IMR-90 (cell line): ENCODE measurements around the gene PEX6. TPM values are rescaled to one million over a fixed set of nuclear protein-coding genes. Genes with fewer than 3 reads are reported as not detected.

Experiments
- ATAC-seq: fragments of 200-7000 bp; cut with Tn5 transposase; 2 replicates; pipeline ENCODE4 v1.9.1; 2020; ENCODE audit warnings: low read depth, mild to moderate bottlenecking, moderate library complexity
- BruUV-seq: library from RNA; stranded (reverse); fragments of 400-500 nt; replicated peaks from 2 replicates; lab custom pipeline; 2021; lab: Mats Ljungman, UMichigan
- CTCF ChIA-PET: fragments of 300-600 bp; formaldehyde crosslinking; extraction: SDS; loops from one replicate; lab custom pipeline; 2021; ENCODE audit warnings: antibody characterized with exemption; lab: Yijun Ruan, JAX
- POLR2A ChIA-PET: fragments of 300-600 bp; sonication (Branson Sonifier 250); formaldehyde crosslinking; loops from one replicate; lab custom pipeline; 2022; ENCODE audit warnings: antibody characterized with exemption; ENCODE audit not compliant: unreplicated experiment; lab: Charles Lee
- DNase-seq: peaks from one replicate; pipeline ENCODE4 v3.0.0; 2013
- H2AFZ ChIP-seq: replicated peaks from 2 replicates; pipeline ENCODE3; 2013; ENCODE audit warnings: low read length, mild to moderate bottlenecking; ENCODE audit not compliant: poor library complexity
- H2AK5ac ChIP-seq: 2 replicates; pipeline ENCODE4 v1.6.1; 2013; ENCODE audit warnings: low read depth, low read length, inconsistent platforms
- H2AK9ac ChIP-seq: replicated peaks from 2 replicates; pipeline ENCODE3; 2013; ENCODE audit warnings: mild to moderate bottlenecking, low read depth, low read length, moderate library complexity; ENCODE audit not compliant: poor library complexity
- H2BK120ac ChIP-seq: 2 replicates; pipeline ENCODE4 v1.6.1; 2013; ENCODE audit warnings: low read depth, low read length, inconsistent platforms
- H2BK15ac ChIP-seq: 3 replicates; pipeline ENCODE4 v1.6.1; 2013; ENCODE audit warnings: low read depth, low read length, inconsistent platforms
- H2BK20ac ChIP-seq: 2 replicates; pipeline ENCODE4 v1.6.1; 2013; ENCODE audit warnings: low read depth, mild to moderate bottlenecking, inconsistent platforms, low read length, moderate library complexity
- H2BK5ac ChIP-seq: 2 replicates; pipeline ENCODE4 v1.6.1; 2013; ENCODE audit warnings: mild to moderate bottlenecking, low read depth, low read length, inconsistent platforms; ENCODE audit not compliant: poor library complexity, severe bottlenecking
- H3K14ac ChIP-seq: replicated peaks from 2 replicates; pipeline ENCODE4 v1.6.1; 2013; ENCODE audit warnings: low read depth, low read length, inconsistent platforms
- H3K18ac ChIP-seq: 2 replicates; pipeline ENCODE4 v1.6.1; 2013; ENCODE audit warnings: low read depth, low read length, control low read depth
- H3K23ac ChIP-seq: 2 replicates; pipeline ENCODE4 v1.6.1; 2013; ENCODE audit warnings: low read depth, low read length, inconsistent platforms
- H3K27ac ChIP-seq: 2 replicates; pipeline ENCODE4 v1.5.1; 2013; ENCODE audit warnings: mild to moderate bottlenecking, control low read depth, low read length; ENCODE audit not compliant: insufficient read depth
- H3K27me3 ChIP-seq: 2 replicates; pipeline ENCODE4 v1.6.1; 2013; ENCODE audit warnings: low read length; ENCODE audit not compliant: control insufficient read depth, insufficient read depth
- H3K36me3 ChIP-seq: 2 replicates; pipeline ENCODE4 v1.6.1; 2013; ENCODE audit warnings: low read length, mixed read lengths; ENCODE audit not compliant: control insufficient read depth, insufficient read depth
- H3K4ac ChIP-seq: 2 replicates; pipeline ENCODE4 v1.6.1; 2013; ENCODE audit warnings: low read depth, low read length, inconsistent platforms
- H3K4me1 ChIP-seq: 2 replicates; pipeline ENCODE4 v1.6.1; 2013; ENCODE audit warnings: low read length, mixed read lengths; ENCODE audit not compliant: control insufficient read depth, insufficient read depth
- H3K4me2 ChIP-seq: 2 replicates; pipeline ENCODE4 v1.6.1; 2013; ENCODE audit warnings: low read depth, mild to moderate bottlenecking, control low read depth, low read length, moderate library complexity
- H3K4me3 ChIP-seq: 2 replicates; pipeline ENCODE4 v1.5.1; 2013; ENCODE audit warnings: low read depth, mild to moderate bottlenecking, control low read depth, low read length, moderate library complexity; ENCODE audit not compliant: insufficient read depth
- H3K56ac ChIP-seq: 2 replicates; pipeline ENCODE4 v1.6.1; 2013; ENCODE audit warnings: low read length, inconsistent platforms; ENCODE audit not compliant: insufficient read depth; ENCODE audit errors: extremely low read depth
- H3K79me1 ChIP-seq, 2 experiments: 2 replicates each; pipeline ENCODE4 v1.6.1; 2013; ENCODE audit warnings: low read length in 2 of 2, inconsistent platforms in 1 of 2, low read depth in 1 of 2
- H3K9ac ChIP-seq: 2 replicates; pipeline ENCODE4 v1.6.1; 2013; ENCODE audit warnings: low read depth, low read length, control low read depth
- H3K9me1 ChIP-seq: 2 replicates; pipeline ENCODE4 v1.6.1; 2013; ENCODE audit warnings: low read length, inconsistent platforms; ENCODE audit not compliant: insufficient read depth
- H3K9me3 ChIP-seq: 2 replicates; pipeline ENCODE4 v1.6.1; 2013; ENCODE audit warnings: low read length; ENCODE audit not compliant: control insufficient read depth, insufficient read depth
- H4K20me1 ChIP-seq: 2 replicates; pipeline ENCODE4 v1.6.1; 2013; ENCODE audit warnings: low read length, inconsistent platforms; ENCODE audit not compliant: insufficient read depth
- H4K5ac ChIP-seq: 2 replicates; pipeline ENCODE4 v1.6.1; 2013; ENCODE audit warnings: mild to moderate bottlenecking, low read depth, low read length, control low read depth
- H4K8ac ChIP-seq, 2 experiments: 2 replicates each; pipeline ENCODE4 v1.6.1; 2013; ENCODE audit warnings: low read depth in 2 of 2, low read length in 2 of 2, control low read depth in 1 of 2, inconsistent platforms in 1 of 2
- H4K91ac ChIP-seq: 2 replicates; pipeline ENCODE4 v1.6.1; 2013; ENCODE audit warnings: low read depth, low read length, inconsistent platforms; ENCODE audit not compliant: insufficient read depth
- BHLHE40 ChIP-seq: fragments of 150-350 bp; IDR thresholded peaks from 2 replicates; pipeline ENCODE4 v1.6.1; 2016; ENCODE audit warnings: mild to moderate bottlenecking, low read depth, low read length
- CEBPB ChIP-seq: IDR thresholded peaks from 2 replicates; pipeline ENCODE4 v1.6.1; 2012; ENCODE audit warnings: low read depth, low read length, improper control_type of control experiment
- CHD1 ChIP-seq: IDR thresholded peaks from 2 replicates; pipeline ENCODE4 v1.6.1; 2012; ENCODE audit warnings: low read depth, low read length, improper control_type of control experiment
- CTCF ChIP-seq: conservative IDR thresholded peaks from 2 replicates; pipeline ENCODE4 v1.5.1; 2012; ENCODE audit warnings: mild to moderate bottlenecking, low read depth, low read length, improper control_type of control experiment
- ELK1 ChIP-seq: fragments of 150-350 bp; IDR thresholded peaks from 2 replicates; pipeline ENCODE4 v1.6.1; 2016; ENCODE audit warnings: low read depth, mild to moderate bottlenecking, low read length, moderate library complexity, borderline replicate concordance
- FOS ChIP-seq: fragments of 150-350 bp; IDR thresholded peaks from 2 replicates; pipeline ENCODE4 v1.6.1; 2016; ENCODE audit warnings: low read depth, low read length
- MAFK ChIP-seq: IDR thresholded peaks from 2 replicates; pipeline ENCODE4 v1.6.1; 2012; ENCODE audit warnings: low read depth, low read length, improper control_type of control experiment
- MXI1 ChIP-seq: IDR thresholded peaks from 2 replicates; pipeline ENCODE4 v1.6.1; 2012; ENCODE audit warnings: low read depth, mild to moderate bottlenecking, low read length, moderate library complexity, borderline replicate concordance
- POLR2A ChIP-seq: IDR thresholded peaks from 2 replicates; pipeline ENCODE4 v1.6.1; 2012; ENCODE audit warnings: mild to moderate bottlenecking, low read depth, low read length
- RAD21 ChIP-seq: IDR thresholded peaks from 2 replicates; pipeline ENCODE4 v1.6.1; 2012; ENCODE audit warnings: low read length, improper control_type of control experiment
- RCOR1 ChIP-seq: IDR thresholded peaks from 2 replicates; pipeline ENCODE4 v1.6.1; 2012; ENCODE audit warnings: mild to moderate bottlenecking, low read length, improper control_type of control experiment; ENCODE audit not compliant: insufficient replicate concordance
- RFX5 ChIP-seq: IDR thresholded peaks from 2 replicates; pipeline ENCODE4 v1.8.0; 2012; ENCODE audit warnings: low read depth, mild to moderate bottlenecking, low read length, moderate library complexity
- SMC3 ChIP-seq: fragments of 150-350 bp; IDR thresholded peaks from 2 replicates; pipeline ENCODE4 v1.6.1; 2016; ENCODE audit warnings: low read depth, mild to moderate bottlenecking, antibody characterized with exemption, low read length, moderate library complexity
- USF2 ChIP-seq: fragments of 150-350 bp; IDR thresholded peaks from 2 replicates; pipeline ENCODE4 v1.6.1; 2017; ENCODE audit warnings: mild to moderate bottlenecking, antibody characterized with exemption, low read length, low read depth
- WGBS, 2 experiments: methylation state at CpG; one replicate each; pipeline versions ENCODE4 v1.1.5 to v1.1.7; 2013; ENCODE audit warnings: missing lambda C conversion rate in 2 of 2; ENCODE audit not compliant: insufficient read length in 1 of 2; ENCODE audit errors: extremely low coverage in 2 of 2; 5-methylcytosine and 5-hydroxymethylcytosine counted together
- dilution Hi-C: fragments of 300-500 bp; cut with HindIII; formaldehyde crosslinking; loops from one replicate; pipeline ENCODE4 v1.14.3; 2018; ENCODE audit warnings: low sequenced_read_pairs; ENCODE audit not compliant: unreplicated experiment
- in situ Hi-C: fragments of 300-500 bp; cut with MboI; formaldehyde crosslinking; loops from 3 replicates; pipeline ENCODE4 v1.14.3; 2019; ENCODE audit warnings: low sequenced_read_pairs, inconsistent platforms, mixed read lengths
- intact Hi-C: fragments of 100-400 bp; cut with micrococcal nuclease; formaldehyde crosslinking; loops from 2 replicates; pipeline ENCODE4 v1.10.0; 2022
- polyA plus RNA-seq, 3 experiments: library from polyadenylated mRNA; depleted of rRNA; stranded (reverse); fragments of >200 nt; gene quantifications; 2 replicates each; pipeline ENCODE4 v1.2.3, GENCODE V29; 2012; ENCODE audit warnings: low replicate concordance in 1 of 3
- total RNA-seq: library from RNA; depleted of rRNA; stranded (reverse); fragments of >200 nt; gene quantifications from 2 replicates; pipeline ENCODE4 v1.2.3, GENCODE V29; 2012

The PEX6 gene
- total and polyA plus RNA-seq, 2 of the 4 experiments (the other 2 are of a cell fraction): 10.4 to 10.6 TPM

GRCh38 chr6:42933205-42933604, 45.8 kb downstream of the PEX6 start:
- WGBS, 2 experiments: 0% methylated on average over 1 of the region's 3 CpGs; no CpG with 5 or more reads in 1 of the 2 experiments
- no peak overlapping the region for H2BK15ac ChIP-seq
- in situ Hi-C loops: loop anchor here (5.0 kb wide), 1 partner anchor 44 kb away; the partner anchor contains the start of gene PEX6
- H2AK5ac ChIP-seq: no peak overlapping the region
- 0 out of 2 replicates have a peak, but pooled peaks cover 4% of the 10 kb centered on the region for H3K9me1 ChIP-seq
- ChIA-PET CTCF (no interaction called here), POLR2A (no interaction called here)
- H3K9ac ChIP-seq: no peak overlapping the region
- no TSS peak for BruUV-seq
- dilution Hi-C loops: no loop called here
- H2BK120ac ChIP-seq: no peak overlapping the region
- H4K20me1 ChIP-seq: peaks cover 3% of the 10 kb centered on the region; the same call in 1 of the 2 replicates
- ATAC-seq (no peak), DNase-seq (no peak)
- H3K23ac ChIP-seq: no peak overlapping the region
- H3K18ac ChIP-seq: no peak overlapping the region
- H4K91ac ChIP-seq: no peak overlapping the region
- H3K56ac ChIP-seq: no peak overlapping the region
- no peaks in the 10 kb centered on the region for H3K27me3 ChIP-seq
- no peak for TF ChIP-seq SMC3
- TF ChIP-seq USF2: no peak
- no peak for TF ChIP-seq CHD1
- no peak for TF ChIP-seq RAD21
- no peak for TF ChIP-seq ELK1
- TF ChIP-seq RFX5: no peak
- TF ChIP-seq FOS: no peak
- no peak for TF ChIP-seq MAFK
- TF ChIP-seq POLR2A: no peak
- no peak for TF ChIP-seq CEBPB
- no peak for TF ChIP-seq RCOR1
- no peak for TF ChIP-seq MXI1
- TF ChIP-seq CTCF: no peak
- TF ChIP-seq BHLHE40: no peak
- H3K27ac ChIP-seq: no peak overlapping the region
- intact Hi-C loops: no loop called here
- no peak overlapping the region for H2BK5ac ChIP-seq
- H3K14ac ChIP-seq: no peak overlapping the region
- H3K9me3 ChIP-seq: no peaks in the 10 kb centered on the region
- peaks cover 19% of the 10 kb centered on the region for H3K36me3 ChIP-seq
- no peak overlapping the region for H3K4ac ChIP-seq
- peaks cover 7% of the 10 kb centered on the region for H3K4me1 ChIP-seq
- no peak overlapping the region for H2AK9ac ChIP-seq
- H3K79me1 ChIP-seq: peaks cover 44 to 65% of the 10 kb centered on the region in 2 experiments
- no peak overlapping the region for H2AFZ ChIP-seq
- H3K4me3 ChIP-seq: no peak overlapping the region
- no peak overlapping the region for H4K8ac ChIP-seq
- no peak overlapping the region for H2BK20ac ChIP-seq
- H4K5ac ChIP-seq: no peak overlapping the region
- no peak overlapping the region for H3K4me2 ChIP-seq
